Activated CD4-positive, alpha-beta T cell treated with anti-CD3 and anti-CD28 coated beads, Interleukin-2, amount 50 U/mL, for 4 hours (primary cell): Measurements from ENCODE around the gene SNRNP25.

Experiments
- DNase-seq, 2 experiments: peaks; one replicate each; pipeline ENCODE4 v3.0.0-alpha.2; 2020

The SNRNP25 gene

GRCh38 chr16:104928-105327 is 51.3 kb downstream of the SNRNP25 start:
- DNase-seq = no peak

GRCh38 chr16:105521-105920 is 51.9 kb downstream of the SNRNP25 start:
- DNase-seq = no peak

- peak; percentile 34 to 43 for DNase-seq
These were observed 53.1 kb downstream of the SNRNP25 start for GRCh38 chr16:106623-107324.
